ENCODE measurements around the gene ATXN2. TPM values are rescaled to one million over a fixed set of nuclear protein-coding genes. Genes with fewer than 3 reads are reported as not detected.

Gene ATXN2
- total and polyA plus RNA-seq, 9 of the 15 experiments (the other 6 are each of a cell fraction or from before 2014, with no cell fraction given), result 16.8 to 67.8 (median 29.3) TPM

- peak; percentile 63; the same call in 1 of the 2 replicates for TF ChIP-seq ZNF592 (IDR thresholded peaks at IDR 0.05)
- TF ChIP-seq ZNF407 (IDR thresholded peaks at IDR 0.05; ENCODE audit: low read depth), result no peak
- TF ChIP-seq HES1 (IDR thresholded peaks at IDR 0.05; ENCODE audit: low read depth), result no peak
- TF ChIP-seq ZFPM2 (CRISPR knock-in tag; IDR thresholded peaks at IDR 0.05), result no peak
- no peak for TF ChIP-seq PYGO2 (tag; IDR thresholded peaks at IDR 0.05)
- TF ChIP-seq ZKSCAN3 (CRISPR knock-in tag; IDR thresholded peaks at IDR 0.05), result no peak
Observed at GRCh38 chr12:111578276-111578970, 20.7 kb downstream of the ATXN2 start (continued).

Measured in K562 (cell line).